IMR-90 (cell line): Measurements from ENCODE around the gene WWP2. TPM values are rescaled to one million over a fixed set of nuclear protein-coding genes. Genes with fewer than 3 reads are reported as not detected.
"Not testable (repeated sequence)": the region's sequence is repeated elsewhere in the genome, so short reads cannot be mapped to it uniquely, and the experiment has no call there.

ENCODE experiments used
- ATAC-seq: fragments of 200-7000 bp; cut with Tn5 transposase; 2 replicates; pipeline ENCODE4 v1.9.1; 2020; ENCODE audit warnings: low read depth, mild to moderate bottlenecking, moderate library complexity
- BruUV-seq: library from RNA; stranded (reverse); fragments of 400-500 nt; replicated peaks from 2 replicates; lab custom pipeline; 2021; lab: Mats Ljungman, UMichigan
- CTCF ChIA-PET: fragments of 300-600 bp; formaldehyde crosslinking; extraction: SDS; loops from one replicate; lab custom pipeline; 2021; ENCODE audit warnings: antibody characterized with exemption; lab: Yijun Ruan, JAX
- POLR2A ChIA-PET: fragments of 300-600 bp; sonication (Branson Sonifier 250); formaldehyde crosslinking; loops from one replicate; lab custom pipeline; 2022; ENCODE audit warnings: antibody characterized with exemption; ENCODE audit not compliant: unreplicated experiment; lab: Charles Lee
- DNase-seq: peaks from one replicate; pipeline ENCODE4 v3.0.0; 2013
- H2AFZ ChIP-seq: replicated peaks from 2 replicates; pipeline ENCODE3; 2013; ENCODE audit warnings: low read length, mild to moderate bottlenecking; ENCODE audit not compliant: poor library complexity
- H2AK5ac ChIP-seq: 2 replicates; pipeline ENCODE4 v1.6.1; 2013; ENCODE audit warnings: low read depth, low read length, inconsistent platforms
- H2AK9ac ChIP-seq: replicated peaks from 2 replicates; pipeline ENCODE3; 2013; ENCODE audit warnings: mild to moderate bottlenecking, low read depth, low read length, moderate library complexity; ENCODE audit not compliant: poor library complexity
- H2BK120ac ChIP-seq: 2 replicates; pipeline ENCODE4 v1.6.1; 2013; ENCODE audit warnings: low read depth, low read length, inconsistent platforms
- H2BK15ac ChIP-seq: 3 replicates; pipeline ENCODE4 v1.6.1; 2013; ENCODE audit warnings: low read depth, low read length, inconsistent platforms
- H2BK20ac ChIP-seq: 2 replicates; pipeline ENCODE4 v1.6.1; 2013; ENCODE audit warnings: low read depth, mild to moderate bottlenecking, inconsistent platforms, low read length, moderate library complexity
- H2BK5ac ChIP-seq: 2 replicates; pipeline ENCODE4 v1.6.1; 2013; ENCODE audit warnings: mild to moderate bottlenecking, low read depth, low read length, inconsistent platforms; ENCODE audit not compliant: poor library complexity, severe bottlenecking
- H3K14ac ChIP-seq: replicated peaks from 2 replicates; pipeline ENCODE4 v1.6.1; 2013; ENCODE audit warnings: low read depth, low read length, inconsistent platforms
- H3K18ac ChIP-seq: 2 replicates; pipeline ENCODE4 v1.6.1; 2013; ENCODE audit warnings: low read depth, low read length, control low read depth
- H3K23ac ChIP-seq: 2 replicates; pipeline ENCODE4 v1.6.1; 2013; ENCODE audit warnings: low read depth, low read length, inconsistent platforms
- H3K27ac ChIP-seq: 2 replicates; pipeline ENCODE4 v1.5.1; 2013; ENCODE audit warnings: mild to moderate bottlenecking, control low read depth, low read length; ENCODE audit not compliant: insufficient read depth
- H3K27me3 ChIP-seq: 2 replicates; pipeline ENCODE4 v1.6.1; 2013; ENCODE audit warnings: low read length; ENCODE audit not compliant: control insufficient read depth, insufficient read depth
- H3K36me3 ChIP-seq: 2 replicates; pipeline ENCODE4 v1.6.1; 2013; ENCODE audit warnings: low read length, mixed read lengths; ENCODE audit not compliant: control insufficient read depth, insufficient read depth
- H3K4ac ChIP-seq: 2 replicates; pipeline ENCODE4 v1.6.1; 2013; ENCODE audit warnings: low read depth, low read length, inconsistent platforms
- H3K4me1 ChIP-seq: 2 replicates; pipeline ENCODE4 v1.6.1; 2013; ENCODE audit warnings: low read length, mixed read lengths; ENCODE audit not compliant: control insufficient read depth, insufficient read depth
- H3K4me2 ChIP-seq: 2 replicates; pipeline ENCODE4 v1.6.1; 2013; ENCODE audit warnings: low read depth, mild to moderate bottlenecking, control low read depth, low read length, moderate library complexity
- H3K4me3 ChIP-seq: 2 replicates; pipeline ENCODE4 v1.5.1; 2013; ENCODE audit warnings: low read depth, mild to moderate bottlenecking, control low read depth, low read length, moderate library complexity; ENCODE audit not compliant: insufficient read depth
- H3K56ac ChIP-seq: 2 replicates; pipeline ENCODE4 v1.6.1; 2013; ENCODE audit warnings: low read length, inconsistent platforms; ENCODE audit not compliant: insufficient read depth; ENCODE audit errors: extremely low read depth
- H3K79me1 ChIP-seq, 2 experiments: 2 replicates each; pipeline ENCODE4 v1.6.1; 2013; ENCODE audit warnings: low read length in 2 of 2, inconsistent platforms in 1 of 2, low read depth in 1 of 2
- H3K9ac ChIP-seq: 2 replicates; pipeline ENCODE4 v1.6.1; 2013; ENCODE audit warnings: low read depth, low read length, control low read depth
- H3K9me1 ChIP-seq: 2 replicates; pipeline ENCODE4 v1.6.1; 2013; ENCODE audit warnings: low read length, inconsistent platforms; ENCODE audit not compliant: insufficient read depth
- H3K9me3 ChIP-seq: 2 replicates; pipeline ENCODE4 v1.6.1; 2013; ENCODE audit warnings: low read length; ENCODE audit not compliant: control insufficient read depth, insufficient read depth
- H4K20me1 ChIP-seq: 2 replicates; pipeline ENCODE4 v1.6.1; 2013; ENCODE audit warnings: low read length, inconsistent platforms; ENCODE audit not compliant: insufficient read depth
- H4K5ac ChIP-seq: 2 replicates; pipeline ENCODE4 v1.6.1; 2013; ENCODE audit warnings: mild to moderate bottlenecking, low read depth, low read length, control low read depth
- H4K8ac ChIP-seq, 2 experiments: 2 replicates each; pipeline ENCODE4 v1.6.1; 2013; ENCODE audit warnings: low read depth in 2 of 2, low read length in 2 of 2, control low read depth in 1 of 2, inconsistent platforms in 1 of 2
- H4K91ac ChIP-seq: 2 replicates; pipeline ENCODE4 v1.6.1; 2013; ENCODE audit warnings: low read depth, low read length, inconsistent platforms; ENCODE audit not compliant: insufficient read depth
- WGBS, 2 experiments: methylation state at CpG; one replicate each; pipeline versions ENCODE4 v1.1.5 to v1.1.7; 2013; ENCODE audit warnings: missing lambda C conversion rate in 2 of 2; ENCODE audit not compliant: insufficient read length in 1 of 2; ENCODE audit errors: extremely low coverage in 2 of 2; 5-methylcytosine and 5-hydroxymethylcytosine counted together
- dilution Hi-C: fragments of 300-500 bp; cut with HindIII; formaldehyde crosslinking; loops from one replicate; pipeline ENCODE4 v1.14.3; 2018; ENCODE audit warnings: low sequenced_read_pairs; ENCODE audit not compliant: unreplicated experiment
- in situ Hi-C: fragments of 300-500 bp; cut with MboI; formaldehyde crosslinking; loops from 3 replicates; pipeline ENCODE4 v1.14.3; 2019; ENCODE audit warnings: low sequenced_read_pairs, inconsistent platforms, mixed read lengths
- intact Hi-C: fragments of 100-400 bp; cut with micrococcal nuclease; formaldehyde crosslinking; loops from 2 replicates; pipeline ENCODE4 v1.10.0; 2022
- polyA plus RNA-seq, 3 experiments: library from polyadenylated mRNA; depleted of rRNA; stranded (reverse); fragments of >200 nt; gene quantifications; 2 replicates each; pipeline ENCODE4 v1.2.3, GENCODE V29; 2012; ENCODE audit warnings: low replicate concordance in 1 of 3
- total RNA-seq: library from RNA; depleted of rRNA; stranded (reverse); fragments of >200 nt; gene quantifications from 2 replicates; pipeline ENCODE4 v1.2.3, GENCODE V29; 2012

WWP2 gene
- total and polyA plus RNA-seq, 2 of the 4 experiments (the other 2 are of a cell fraction), result 12.7 to 13.7 TPM

- H4K91ac ChIP-seq, H3K36me3 ChIP-seq, H3K23ac ChIP-seq, DNase-seq, ATAC-seq, H3K4ac ChIP-seq, H2BK15ac ChIP-seq, BruUV-seq, POLR2A ChIA-PET, H4K5ac ChIP-seq, H3K9me3 ChIP-seq, H4K8ac ChIP-seq, H4K20me1 ChIP-seq, H2AK5ac ChIP-seq, H3K18ac ChIP-seq, intact Hi-C loops, H2AK9ac ChIP-seq, dilution Hi-C loops, H3K27ac ChIP-seq, H3K4me1 ChIP-seq, H3K56ac ChIP-seq, H3K27me3 ChIP-seq, H2BK120ac ChIP-seq, H3K4me2 ChIP-seq, H3K9ac ChIP-seq, H3K4me3 ChIP-seq, H2BK20ac ChIP-seq, H2AFZ ChIP-seq, H3K79me1 ChIP-seq, H2BK5ac ChIP-seq, CTCF ChIA-PET, H3K14ac ChIP-seq, H3K9me1 ChIP-seq, in situ Hi-C loops: not testable (repeated sequence)
- WGBS, 2 experiments, result no CpG with 5 or more reads among the region's 4 CpGs
Measured at GRCh38 chr16:69969657-69970056, 207.5 kb downstream of the WWP2 start.

- H3K4me3 ChIP-seq, H3K14ac ChIP-seq, H4K20me1 ChIP-seq, H2AFZ ChIP-seq, H3K27ac ChIP-seq, H3K9me3 ChIP-seq, H2BK20ac ChIP-seq, H3K27me3 ChIP-seq, H3K56ac ChIP-seq, H3K18ac ChIP-seq, dilution Hi-C loops, BruUV-seq, H2BK15ac ChIP-seq, DNase-seq, H3K36me3 ChIP-seq, H3K9ac ChIP-seq, H3K9me1 ChIP-seq, H2BK5ac ChIP-seq, H2AK9ac ChIP-seq, CTCF ChIA-PET, intact Hi-C loops, H3K4me1 ChIP-seq, H4K5ac ChIP-seq, H4K91ac ChIP-seq, ATAC-seq, H4K8ac ChIP-seq, H3K4ac ChIP-seq, H2AK5ac ChIP-seq, H3K4me2 ChIP-seq, in situ Hi-C loops, POLR2A ChIA-PET, H2BK120ac ChIP-seq, H3K79me1 ChIP-seq, H3K23ac ChIP-seq: not testable (repeated sequence)
- whole genome bisulfite sequencing, 2 experiments, result no CpG with 5 or more reads among the region's 7 CpGs
Measured at GRCh38 chr16:69972120-69972519, 210.0 kb downstream of the WWP2 start.
